ENCODE results near the gene RYR2. TPM values are rescaled to one million over a fixed set of nuclear protein-coding genes. Genes with fewer than 3 reads are reported as not detected.
"Not testable (repeated sequence)": the region's sequence is repeated elsewhere in the genome, so short reads cannot be mapped to it uniquely, and the experiment has no call there.

RYR2 gene
- total RNA-seq, 4 donors from 2014 or later, result 0.53 to 1.2 (median 0.57) TPM

DNA sequence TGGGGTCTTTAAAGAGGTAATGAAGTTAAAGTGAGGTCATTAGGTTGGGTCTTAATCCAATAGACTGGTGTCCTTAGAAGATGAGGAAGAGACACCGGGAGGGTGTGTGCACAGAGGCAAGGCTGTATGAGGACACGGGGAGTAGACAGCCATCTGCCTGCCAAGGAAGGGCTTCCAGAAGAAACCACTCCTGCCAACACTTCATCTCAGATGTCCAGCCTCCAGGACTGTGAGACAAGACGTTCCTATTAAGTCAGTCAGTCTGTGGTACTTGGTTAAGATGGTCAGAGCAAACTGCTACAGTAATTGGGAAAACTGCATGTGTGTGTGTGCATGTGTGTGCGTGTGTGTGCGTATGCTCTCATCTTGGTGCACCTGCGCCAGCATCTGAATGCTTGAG is 77.1 kb downstream of the RYR2 start:
- Histone ChIP-seq H3K27me3 (no peaks in the 10 kb centered on the region), H3K4me3 (no peak overlapping the region), H3K27ac (no peak overlapping the region), H3K9me3 (no peaks in the 10 kb centered on the region), H3K4me1 (no peaks in the 10 kb centered on the region), H3K36me3 (no peaks in the 10 kb centered on the region)
- TF ChIP-seq POLR2AphosphoS5 (IDR thresholded peaks at IDR 0.05) (no peak), POLR2A (IDR thresholded peaks at IDR 0.05) (no peak), EP300 (IDR thresholded peaks at IDR 0.05) (no peak)
- TF ChIP-seq, protein P1, sequence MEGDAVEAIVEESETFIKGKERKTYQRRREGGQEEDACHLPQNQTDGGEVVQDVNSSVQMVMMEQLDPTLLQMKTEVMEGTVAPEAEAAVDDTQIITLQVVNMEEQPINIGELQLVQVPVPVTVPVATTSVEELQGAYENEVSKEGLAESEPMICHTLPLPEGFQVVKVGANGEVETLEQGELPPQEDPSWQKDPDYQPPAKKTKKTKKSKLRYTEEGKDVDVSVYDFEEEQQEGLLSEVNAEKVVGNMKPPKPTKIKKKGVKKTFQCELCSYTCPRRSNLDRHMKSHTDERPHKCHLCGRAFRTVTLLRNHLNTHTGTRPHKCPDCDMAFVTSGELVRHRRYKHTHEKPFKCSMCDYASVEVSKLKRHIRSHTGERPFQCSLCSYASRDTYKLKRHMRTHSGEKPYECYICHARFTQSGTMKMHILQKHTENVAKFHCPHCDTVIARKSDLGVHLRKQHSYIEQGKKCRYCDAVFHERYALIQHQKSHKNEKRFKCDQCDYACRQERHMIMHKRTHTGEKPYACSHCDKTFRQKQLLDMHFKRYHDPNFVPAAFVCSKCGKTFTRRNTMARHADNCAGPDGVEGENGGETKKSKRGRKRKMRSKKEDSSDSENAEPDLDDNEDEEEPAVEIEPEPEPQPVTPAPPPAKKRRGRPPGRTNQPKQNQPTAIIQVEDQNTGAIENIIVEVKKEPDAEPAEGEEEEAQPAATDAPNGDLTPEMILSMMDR (IDR thresholded peaks at IDR 0.05), result no peak
- no peak for DNase-seq (ENCODE audit: low spot score in 2 of 2)
- 63% methylated on average over 4 of the region's 6 CpGs for WGBS

DNA sequence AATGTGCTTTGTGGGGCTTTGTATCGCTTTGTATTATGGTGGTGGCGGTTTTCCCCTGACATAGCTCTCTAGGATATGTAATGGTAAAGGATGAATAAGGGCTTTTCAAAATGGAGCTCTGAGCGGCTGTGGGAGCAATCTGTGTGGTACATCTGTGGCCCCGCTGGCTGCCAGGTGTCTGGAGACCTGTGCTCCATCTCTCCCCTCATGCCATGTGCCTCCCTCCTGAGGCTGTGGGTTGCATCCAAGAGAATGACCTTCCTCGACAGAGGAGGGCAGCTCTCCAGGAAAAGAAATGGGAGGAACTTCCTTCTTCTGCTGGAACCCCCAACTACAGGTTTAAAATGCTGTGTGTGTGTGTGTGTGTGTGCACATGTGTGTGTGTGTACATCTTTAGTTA is 78.7 kb downstream of the RYR2 start:
- DNase-seq (ENCODE audit: low spot score in 2 of 2), result no peak
- WGBS, result 81% methylated on average over 5 of the region's 5 CpGs

DNA sequence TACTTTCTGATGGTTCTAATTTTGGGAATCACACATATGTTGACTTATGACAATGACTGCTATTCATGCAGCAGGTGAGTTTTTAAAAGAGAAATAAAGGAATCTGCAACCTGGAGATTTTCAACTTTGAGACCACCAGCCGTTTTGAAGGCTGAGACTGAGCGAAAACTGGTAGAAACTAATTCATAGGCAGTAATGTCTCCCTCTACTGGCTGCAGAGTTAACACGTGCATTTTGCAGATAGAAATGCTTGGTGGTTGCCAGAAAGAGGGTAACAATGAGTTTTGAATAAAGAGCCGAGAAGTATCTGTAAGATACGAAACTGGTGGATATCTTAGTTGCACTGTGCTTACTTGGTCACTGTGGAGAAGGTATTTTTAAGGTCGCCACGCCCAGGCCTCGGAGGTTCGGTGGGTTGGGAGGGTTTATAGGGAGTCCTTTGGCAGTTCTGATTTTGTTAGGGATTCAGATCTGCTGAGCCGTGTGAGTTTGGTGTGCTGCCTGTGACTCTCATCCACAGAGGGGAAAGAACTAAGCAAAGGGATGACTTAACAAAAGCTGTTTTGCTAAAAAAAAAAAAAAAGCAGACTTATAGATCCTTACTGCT is 83.0 kb downstream of the RYR2 start:
- no peaks in the 10 kb centered on the region for H3K36me3 ChIP-seq
- WGBS, result 80% methylated on average over 10 of the region's 10 CpGs
- TF ChIP-seq POLR2AphosphoS5 (IDR thresholded peaks at IDR 0.05) (no peak), POLR2A (IDR thresholded peaks at IDR 0.05) (no peak), EP300 (IDR thresholded peaks at IDR 0.05) (no peak)
- TF ChIP-seq, protein P1 (IDR thresholded peaks at IDR 0.05), result no peak

More for the DNA sequence above, 78.7 kb downstream of the RYR2 start:
- H3K9me3 ChIP-seq, result peaks cover 2% of the 10 kb centered on the region
- H3K27me3 ChIP-seq, result no peaks in the 10 kb centered on the region
- no peaks in the 10 kb centered on the region for H3K4me1 ChIP-seq
- H3K27ac ChIP-seq, result no peak overlapping the region
- no peak overlapping the region for H3K4me3 ChIP-seq
- no peaks in the 10 kb centered on the region for H3K36me3 ChIP-seq
- TF ChIP-seq POLR2AphosphoS5 (IDR thresholded peaks at IDR 0.05) (no peak), POLR2A (IDR thresholded peaks at IDR 0.05) (no peak), EP300 (IDR thresholded peaks at IDR 0.05) (no peak)
- TF ChIP-seq, protein P1 (IDR thresholded peaks at IDR 0.05), result no peak

DNA sequence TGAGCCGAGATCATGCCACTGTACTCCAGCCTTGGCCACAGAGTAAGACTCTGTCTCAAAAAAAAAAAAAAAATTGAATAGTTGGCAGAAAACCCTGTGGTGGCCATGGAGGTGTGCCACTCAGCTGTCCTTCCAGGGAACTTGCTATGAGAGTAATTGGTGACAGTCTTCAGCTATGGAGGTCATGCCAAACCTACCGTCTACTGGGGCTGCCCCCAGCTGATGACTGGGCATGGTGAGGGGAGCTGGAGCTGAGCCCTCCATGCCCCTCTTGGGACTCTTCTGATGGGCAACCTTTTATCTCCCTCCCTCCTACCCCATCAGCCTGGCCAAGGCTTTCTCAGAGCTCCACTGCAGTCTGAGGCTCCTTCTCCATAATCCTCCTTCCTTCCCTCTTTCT is 84.2 kb downstream of the RYR2 start:
- Histone ChIP-seq H3K36me3 (no peaks in the 10 kb centered on the region), H3K4me1 (no peaks in the 10 kb centered on the region), H3K27ac (no peak overlapping the region), H3K27me3 (no peaks in the 10 kb centered on the region), H3K4me3 (no peak overlapping the region), H3K9me3 (peaks cover 2% of the 10 kb centered on the region)
- DNase-seq (ENCODE audit: low spot score in 2 of 2), result no peak
- TF ChIP-seq EP300 (IDR thresholded peaks at IDR 0.05) (no peak), POLR2A (IDR thresholded peaks at IDR 0.05) (no peak), POLR2AphosphoS5 (IDR thresholded peaks at IDR 0.05) (no peak)
- TF ChIP-seq, protein P1 (IDR thresholded peaks at IDR 0.05), result no peak
- WGBS, result 100% methylated on average over 2 of the region's 2 CpGs

More for the DNA sequence above, 83.0 kb downstream of the RYR2 start:
- Histone ChIP-seq H3K4me3 (no peak overlapping the region), H3K27ac (no peak overlapping the region), H3K4me1 (no peaks in the 10 kb centered on the region), H3K27me3 (no peaks in the 10 kb centered on the region), H3K9me3 (peaks cover 2% of the 10 kb centered on the region)
- no peak for DNase-seq (ENCODE audit: low spot score in 2 of 2)

DNA sequence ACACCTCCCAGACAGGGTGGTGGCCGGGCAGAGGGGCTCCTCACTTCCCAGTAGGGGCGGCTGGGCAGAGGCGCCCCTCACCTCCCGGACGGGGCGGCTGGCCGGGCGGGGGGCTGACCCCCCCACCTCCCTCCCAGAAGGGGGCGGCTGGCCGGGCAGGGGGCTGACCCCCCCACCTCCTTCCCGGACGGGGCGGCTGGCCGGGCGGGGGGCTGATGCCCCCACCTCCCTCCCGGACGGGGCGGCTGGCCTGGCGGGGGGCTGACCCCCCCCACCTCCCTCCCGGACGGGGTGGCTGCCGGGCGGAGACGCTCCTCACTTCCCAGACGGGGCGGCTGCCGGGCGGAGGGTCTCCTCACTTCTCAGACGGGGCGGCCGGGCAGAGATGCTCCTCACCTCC is 85.3 kb downstream of the RYR2 start:
- H3K4me3 ChIP-seq, H3K27me3 ChIP-seq: not testable (repeated sequence)
- no CpG with 5 or more reads among the region's 31 CpGs for WGBS

DNA sequence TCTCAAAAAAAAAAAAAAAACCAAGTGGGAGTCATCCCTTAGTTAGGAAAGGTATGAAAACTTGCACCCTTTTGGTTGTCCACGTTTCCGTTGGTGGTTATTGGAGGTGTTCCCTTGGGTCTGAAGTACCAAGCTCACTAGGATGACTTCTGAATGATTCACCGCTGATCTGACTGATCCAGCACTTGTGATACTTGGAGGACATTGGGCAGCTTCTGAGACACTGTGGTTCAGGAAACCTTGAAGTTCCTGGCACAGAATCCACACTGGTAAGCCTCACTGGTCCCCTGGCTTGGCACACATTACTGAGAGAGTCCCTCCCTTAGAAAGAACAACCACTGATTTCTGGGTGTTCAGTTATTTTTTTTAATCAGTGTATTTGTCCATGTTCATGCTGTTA is 91.9 kb downstream of the RYR2 start:
- TF ChIP-seq POLR2A (IDR thresholded peaks at IDR 0.05) (no peak), EP300 (IDR thresholded peaks at IDR 0.05) (no peak), POLR2AphosphoS5 (IDR thresholded peaks at IDR 0.05) (no peak)
- TF ChIP-seq, protein P1 (IDR thresholded peaks at IDR 0.05), result no peak
- no peak overlapping the region for H3K4me3 ChIP-seq
- no peak overlapping the region for H3K27ac ChIP-seq
- no peak for DNase-seq (ENCODE audit: low spot score in 2 of 2)
- no peaks in the 10 kb centered on the region for H3K9me3 ChIP-seq
- H3K27me3 ChIP-seq, result no peaks in the 10 kb centered on the region
- H3K36me3 ChIP-seq, result no peaks in the 10 kb centered on the region
- no peaks in the 10 kb centered on the region for H3K4me1 ChIP-seq
- WGBS, result 45% methylated on average over 3 of the region's 3 CpGs

More for the DNA sequence above, 85.3 kb downstream of the RYR2 start:
- not testable (repeated sequence) for H3K36me3 ChIP-seq; H3K4me1 ChIP-seq; H3K9me3 ChIP-seq; DNase-seq (ENCODE audit: low spot score in 2 of 2); H3K27ac ChIP-seq

Data from suprapubic skin (tissue), 4 donors.